GM19372 (cell line): ENCODE data around the gene ABCG1.

Experiments used
- ATAC-seq: cut with Tn5 transposase; IDR thresholded peaks from one replicate; pipeline ENCODE4 v1.9.1; 2021; ENCODE audit warnings: mild to moderate bottlenecking, low read depth, moderate library complexity; ENCODE audit not compliant: unreplicated experiment

The ABCG1 gene

GRCh38 chr21:42341776-42342542 lies 123.0 kb downstream of the ABCG1 start:
- ATAC-seq: no peak

GRCh38 chr21:42343101-42343500 lies 124.2 kb downstream of the ABCG1 start:
- ATAC-seq: no peak

- no peak for ATAC-seq
Observed at GRCh38 chr21:42343556-42343955, 124.6 kb downstream of the ABCG1 start.

- no peak for ATAC-seq
Observed at GRCh38 chr21:42343963-42344510, 125.1 kb downstream of the ABCG1 start.

- no peak for ATAC-seq
Observed at GRCh38 chr21:42344631-42345030, 125.7 kb downstream of the ABCG1 start.

GRCh38 chr21:42346441-42346840 lies 127.5 kb downstream of the ABCG1 start:
- no peak for ATAC-seq
